Measurements from ENCODE around the gene LASP1NB.
A peak's percentile ranks its signal among the peaks of the same experiment; 100 is the strongest.
"Not testable (repeated sequence)": the region's sequence is repeated elsewhere in the genome, so short reads cannot be mapped to it uniquely, and the experiment has no call there.

The LASP1NB gene

GRCh38 chr17:38942696-38943334, 17.4 kb downstream of the LASP1NB start:
- no peak for DNase-seq
- TF ChIP-seq POLR2A (IDR thresholded peaks at IDR 0.05; ENCODE audit: low read length) (no peak), GATA1 (IDR thresholded peaks at IDR 0.05; ENCODE audit: low read depth, low read length) (no peak)

DNA sequence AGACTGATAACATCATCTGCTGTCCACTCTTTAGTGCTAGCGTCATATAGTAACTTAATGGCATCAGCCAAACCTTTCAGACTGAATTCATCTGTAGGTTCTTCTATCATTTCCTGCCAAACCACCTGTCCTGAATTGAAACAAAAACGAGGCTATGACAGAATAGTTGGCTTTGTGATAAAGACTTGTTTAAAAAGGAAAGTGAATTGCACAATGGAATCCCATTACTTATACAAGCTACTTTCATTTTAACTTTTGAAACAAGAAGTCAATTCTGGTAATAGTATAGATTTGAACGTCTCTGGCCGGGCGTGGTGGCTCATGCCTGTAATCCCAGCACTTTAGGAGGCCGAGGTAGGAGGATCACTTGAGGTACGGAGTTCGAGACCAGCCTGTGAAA, 18.2 kb downstream of the LASP1NB start:
- no peak for DNase-seq
- TF ChIP-seq POLR2A (IDR thresholded peaks at IDR 0.05; ENCODE audit: low read length), result no peak
- no peak for TF ChIP-seq GATA1 (IDR thresholded peaks at IDR 0.05; ENCODE audit: low read depth, low read length)

DNA sequence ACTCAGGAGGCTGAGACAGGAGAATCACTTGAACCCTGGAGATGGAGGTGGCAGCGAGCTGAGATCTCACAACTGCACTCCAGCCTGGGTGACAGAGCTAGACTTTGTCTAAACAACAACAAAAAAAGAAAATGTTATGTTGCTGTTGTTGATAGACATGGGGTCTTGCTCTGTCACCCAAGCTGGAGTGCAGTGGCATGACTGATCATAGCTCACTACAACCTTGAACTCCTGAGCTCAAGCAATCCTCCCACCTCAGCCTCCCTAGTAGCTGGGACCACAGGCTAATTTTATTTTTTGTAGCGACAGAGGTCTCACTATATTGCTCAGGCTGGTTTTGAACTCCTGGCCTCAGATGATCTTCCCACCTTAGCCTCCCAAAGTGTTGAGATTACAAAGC, 21.8 kb downstream of the LASP1NB start:
- TF ChIP-seq POLR2A (IDR thresholded peaks at IDR 0.05; ENCODE audit: low read length) (no peak), GATA1 (IDR thresholded peaks at IDR 0.05; ENCODE audit: low read depth, low read length) (no peak)
- no peak for DNase-seq

- not testable (repeated sequence) for DNase-seq
Measured at GRCh38 chr17:38953800-38954199, 28.4 kb downstream of the LASP1NB start.

DNA sequence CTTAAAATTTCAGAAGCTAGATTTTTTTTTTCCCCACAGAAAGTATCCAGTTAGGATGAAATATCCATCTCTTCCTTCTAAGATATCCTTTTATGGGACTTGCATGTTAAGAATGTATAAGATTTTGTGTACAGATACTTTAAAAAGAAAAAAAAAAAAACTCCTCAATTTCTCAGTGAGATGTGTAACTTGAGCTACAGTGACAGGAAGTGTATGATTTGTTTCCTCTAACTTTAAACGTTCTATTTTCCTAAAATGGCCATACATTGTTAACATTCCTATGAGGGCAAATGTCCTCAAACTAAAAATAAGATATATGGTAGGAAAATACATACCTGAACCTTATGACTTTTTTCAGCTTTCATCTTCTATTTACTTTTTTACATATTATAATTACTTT, 32.9 kb downstream of the LASP1NB start:
- DNase-seq, result no peak
- TF ChIP-seq GATA1 (IDR thresholded peaks at IDR 0.05; ENCODE audit: low read depth, low read length) (no peak), POLR2A (IDR thresholded peaks at IDR 0.05; ENCODE audit: low read length) (no peak)

GRCh38 chr17:38958756-38959155, 33.3 kb downstream of the LASP1NB start:
- DNase-seq, result no peak
- no peak for TF ChIP-seq GATA1 (IDR thresholded peaks at IDR 0.05; ENCODE audit: low read depth, low read length)
- TF ChIP-seq POLR2A (IDR thresholded peaks at IDR 0.05; ENCODE audit: low read length), result no peak

- DNase-seq, result no peak
- TF ChIP-seq POLR2A (IDR thresholded peaks at IDR 0.05; ENCODE audit: low read length) (no peak), GATA1 (IDR thresholded peaks at IDR 0.05; ENCODE audit: low read depth, low read length) (no peak)
Measured at GRCh38 chr17:38959508-38959907, 34.1 kb downstream of the LASP1NB start.

DNA sequence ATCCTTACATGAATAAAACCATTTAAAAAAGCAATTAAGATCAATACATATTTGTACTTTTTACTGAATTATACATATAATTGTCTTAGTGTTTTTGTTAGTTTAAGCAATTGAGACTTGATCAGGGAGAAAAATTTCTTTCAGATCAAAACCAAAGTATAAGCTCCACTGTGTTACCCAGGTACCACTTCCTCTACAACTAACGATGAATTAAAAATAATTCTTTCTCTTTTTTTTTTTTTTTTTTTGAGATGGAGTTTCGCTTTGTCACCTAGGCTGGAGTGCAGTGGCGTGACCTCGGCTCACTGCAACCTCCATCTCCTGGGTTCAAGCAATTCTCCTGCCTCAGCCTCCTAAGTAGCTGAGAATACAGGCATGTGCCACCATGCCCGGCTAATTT, 35.0 kb downstream of the LASP1NB start:
- no peak for DNase-seq
- TF ChIP-seq GATA1 (IDR thresholded peaks at IDR 0.05; ENCODE audit: low read depth, low read length), result no peak
- no peak for TF ChIP-seq POLR2A (IDR thresholded peaks at IDR 0.05; ENCODE audit: low read length)

DNA sequence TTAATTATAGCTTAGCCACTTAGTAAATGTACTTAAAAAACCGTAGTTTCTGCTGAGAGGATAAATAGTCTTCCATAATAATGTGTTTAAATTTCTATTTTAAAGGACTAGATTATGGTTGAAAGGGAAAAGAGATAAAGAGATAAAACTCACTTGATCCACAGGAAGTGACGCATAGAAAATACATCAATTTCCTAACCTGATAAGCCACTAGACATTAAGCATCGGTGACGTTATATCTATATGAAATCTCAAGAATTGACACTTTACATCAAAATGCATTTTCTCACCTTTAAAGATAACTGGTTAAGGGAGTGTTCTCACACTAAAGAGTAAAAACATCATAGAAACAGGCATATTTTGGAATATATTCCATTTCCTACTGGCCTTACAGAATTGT, 36.0 kb downstream of the LASP1NB start:
- no peak for DNase-seq
- TF ChIP-seq GATA1 (IDR thresholded peaks at IDR 0.05; ENCODE audit: low read depth, low read length), result no peak

GRCh38 chr17:38967290-38967738, 41.9 kb downstream of the LASP1NB start, which contains the start of gene FBXO47:
FBXO47 (minus strand) TSS chr17:38967403; CDS start chr17:38963025, 4,378 bp downstream.
- peak; percentile 37 for TF ChIP-seq POLR2A (IDR thresholded peaks at IDR 0.05; ENCODE audit: low read length)
- TF ChIP-seq GATA1 (IDR thresholded peaks at IDR 0.05; ENCODE audit: low read depth, low read length), result no peak
- peak; percentile 60 to 65 for DNase-seq

- no peak for TF ChIP-seq POLR2A (IDR thresholded peaks at IDR 0.05; ENCODE audit: low read length)
- no peak for TF ChIP-seq GATA1 (IDR thresholded peaks at IDR 0.05; ENCODE audit: low read depth, low read length)
- DNase-seq, result no peak
Measured at GRCh38 chr17:38969281-38969680, 43.9 kb downstream of the LASP1NB start.

DNA sequence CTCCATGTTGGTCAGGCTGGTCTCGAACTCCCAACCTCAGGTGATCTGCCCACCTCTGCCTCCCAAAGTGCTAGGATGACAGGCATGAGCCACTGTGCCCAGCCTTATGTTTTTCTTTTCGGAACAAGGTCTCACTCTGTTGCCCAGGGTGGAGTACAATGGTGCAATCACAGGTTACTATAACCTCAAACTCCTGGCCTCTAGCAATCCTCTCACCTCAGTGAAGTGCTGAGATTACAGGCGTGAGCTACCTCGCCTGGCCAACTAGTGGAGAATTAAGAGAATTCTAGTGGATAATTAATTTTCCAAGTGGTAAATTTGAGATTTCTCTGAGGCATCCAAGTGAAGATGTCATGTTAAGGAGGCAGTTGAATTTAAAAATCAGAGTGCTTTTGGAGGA, 44.7 kb downstream of the LASP1NB start:
- DNase-seq, result no peak
- TF ChIP-seq GATA1 (IDR thresholded peaks at IDR 0.05; ENCODE audit: low read depth, low read length) (no peak), POLR2A (IDR thresholded peaks at IDR 0.05; ENCODE audit: low read length) (no peak)

GRCh38 chr17:38970804-38971203, 45.4 kb downstream of the LASP1NB start:
- TF ChIP-seq GATA1 (IDR thresholded peaks at IDR 0.05; ENCODE audit: low read depth, low read length) (no peak), POLR2A (IDR thresholded peaks at IDR 0.05; ENCODE audit: low read length) (no peak)
- no peak for DNase-seq

DNA sequence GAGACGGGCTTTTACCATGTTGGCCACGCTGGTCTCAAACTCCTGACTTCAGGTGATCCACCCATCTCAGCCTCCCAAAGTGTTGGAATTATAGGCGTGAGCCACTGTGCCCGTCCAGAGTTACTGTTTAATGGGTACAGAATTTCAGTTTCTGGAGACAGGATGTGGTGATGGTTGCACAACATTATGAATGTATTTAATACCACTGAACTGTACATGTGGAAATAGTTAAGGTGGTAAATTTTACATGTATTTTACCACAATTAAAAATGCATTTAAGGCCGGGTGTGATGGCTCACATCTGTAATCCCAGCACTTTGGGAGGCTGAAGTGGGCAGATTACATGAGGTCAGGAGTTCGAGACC, 50.8 kb downstream of the LASP1NB start:
- not testable (repeated sequence) for DNase-seq

DNA sequence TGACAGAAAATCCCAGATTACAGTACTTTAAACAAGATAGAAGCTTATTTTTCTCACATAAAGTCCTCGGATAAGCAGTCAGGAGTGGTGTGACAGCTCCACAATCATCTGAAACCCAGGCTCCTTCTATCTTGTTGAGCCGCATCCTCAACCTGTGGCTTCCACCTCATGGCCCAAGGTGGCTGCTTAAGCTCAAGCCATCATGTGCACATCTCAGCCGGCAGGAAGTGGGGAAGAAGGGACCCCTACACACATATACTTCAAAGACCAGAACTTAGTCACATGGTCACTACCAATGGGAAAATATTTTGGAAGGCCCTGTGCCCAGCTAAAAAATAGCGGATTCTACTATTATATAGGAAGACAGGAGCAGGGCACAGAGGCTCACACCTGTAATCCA, 52.8 kb downstream of the LASP1NB start:
- TF ChIP-seq GATA1 (IDR thresholded peaks at IDR 0.05; ENCODE audit: low read depth, low read length), result no peak
- TF ChIP-seq POLR2A (IDR thresholded peaks at IDR 0.05; ENCODE audit: low read length), result no peak
- no peak for DNase-seq

Measured in erythroblast (primary cell).